ENCODE data around the gene SHANK1. TPM values are rescaled to one million over a fixed set of nuclear protein-coding genes. Genes with fewer than 3 reads are reported as not detected.
"Not testable (repeated sequence)": the region's sequence is repeated elsewhere in the genome, so short reads cannot be mapped to it uniquely, and the experiment has no call there.

Gene SHANK1
- total RNA-seq, 6 donors from 2014 or later, result 0.40 to 0.54 TPM; not detected in 4

DNA sequence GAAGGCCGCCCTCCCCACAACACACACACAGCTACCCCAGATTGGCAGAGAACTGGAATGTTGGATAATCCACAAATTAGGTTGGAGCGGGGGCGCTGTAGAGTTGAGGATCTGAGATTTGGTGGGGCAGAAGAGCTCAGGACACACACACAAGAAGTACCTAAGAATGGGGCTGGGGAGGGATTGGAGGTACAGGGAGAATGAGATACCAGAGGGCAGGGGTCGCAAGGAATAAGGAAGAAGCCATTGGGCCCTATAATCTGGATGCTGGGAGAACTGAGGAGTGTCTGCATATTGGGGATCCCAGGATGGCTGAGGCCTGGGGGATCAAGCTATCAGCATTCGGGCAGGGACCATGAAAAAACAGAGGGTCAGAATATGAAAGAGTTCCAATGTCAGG, 91.5 kb downstream of the SHANK1 start:
- WGBS, 2 donors, result 85 to 86% methylated on average over 5 of the region's 5 CpGs
- H3K4me3 ChIP-seq, result no peak overlapping the region
- H3K36me3 ChIP-seq, result no peaks in the 10 kb centered on the region
- no peak overlapping the region for H3K27ac ChIP-seq
- TF ChIP-seq EP300 (IDR thresholded peaks at IDR 0.05) (no peak), POLR2A (IDR thresholded peaks at IDR 0.05) (no peak), POLR2AphosphoS5 (IDR thresholded peaks at IDR 0.05) (no peak), CTCF (IDR thresholded peaks at IDR 0.05) (no peak)
- H3K9me3 ChIP-seq, result peaks cover 0 to 5% (median under 1%) of the 10 kb centered on the region in 4 donors
- H3K27me3 ChIP-seq, result no peaks in the 10 kb centered on the region
- DNase-seq (no peak), ATAC-seq (ENCODE audit: low FRiP score in 2 of 2) (no peak)
- no peaks in the 10 kb centered on the region for H3K4me1 ChIP-seq

- ATAC-seq (ENCODE audit: low FRiP score in 2 of 2) (no peak), DNase-seq (no peak)
- no peaks in the 10 kb centered on the region for H3K9me3 ChIP-seq
These were observed 92.8 kb downstream of the SHANK1 start for GRCh38 chr19:50626795-50627194.

DNA sequence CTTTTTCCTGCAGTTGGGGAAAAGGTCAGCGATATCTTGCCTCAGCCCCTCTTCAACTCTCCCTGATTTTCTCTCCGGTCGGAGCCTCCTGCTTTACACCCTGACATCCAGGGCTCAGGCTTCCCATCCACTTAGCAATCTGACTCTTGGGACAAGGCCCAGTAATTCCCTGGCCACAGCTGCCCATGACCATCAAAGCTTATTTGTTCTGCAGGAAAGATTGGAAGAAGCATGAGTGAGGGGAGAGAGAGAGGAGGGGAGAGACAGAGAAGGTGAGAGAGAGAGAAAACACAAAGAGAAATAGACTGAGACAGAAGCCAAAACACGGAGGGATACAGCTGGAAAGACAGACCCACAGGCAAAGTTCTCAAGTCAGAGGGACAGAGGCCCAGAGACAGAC, 93.6 kb downstream of the SHANK1 start:
- TF ChIP-seq CTCF (IDR thresholded peaks at IDR 0.05) (no peak), POLR2AphosphoS5 (IDR thresholded peaks at IDR 0.05) (no peak), POLR2A (IDR thresholded peaks at IDR 0.05) (no peak), EP300 (IDR thresholded peaks at IDR 0.05) (no peak)
- H3K36me3 ChIP-seq, result no peaks in the 10 kb centered on the region
- H3K9me3 ChIP-seq, result no peaks in the 10 kb centered on the region
- no peak overlapping the region for H3K4me3 ChIP-seq
- no peaks in the 10 kb centered on the region for H3K27me3 ChIP-seq
- no peak overlapping the region for H3K27ac ChIP-seq
- H3K4me1 ChIP-seq, result no peaks in the 10 kb centered on the region
- ATAC-seq (ENCODE audit: low FRiP score in 2 of 2) (no peak), DNase-seq (no peak)
- WGBS, 2 donors, result 61 to 70% methylated on average over 4 of the region's 4 CpGs

More at GRCh38 chr19:50626795-50627194, 92.8 kb downstream of the SHANK1 start:
- Histone ChIP-seq H3K4me3 (no peak overlapping the region), H3K27ac (no peak overlapping the region), H3K36me3 (no peaks in the 10 kb centered on the region), H3K27me3 (no peaks in the 10 kb centered on the region), H3K4me1 (no peaks in the 10 kb centered on the region)
- 75 to 77% methylated on average over 4 of the region's 4 CpGs for WGBS, 2 donors
- TF ChIP-seq EP300 (IDR thresholded peaks at IDR 0.05) (no peak), POLR2A (IDR thresholded peaks at IDR 0.05) (no peak), CTCF (IDR thresholded peaks at IDR 0.05) (no peak), POLR2AphosphoS5 (IDR thresholded peaks at IDR 0.05) (no peak)

DNA sequence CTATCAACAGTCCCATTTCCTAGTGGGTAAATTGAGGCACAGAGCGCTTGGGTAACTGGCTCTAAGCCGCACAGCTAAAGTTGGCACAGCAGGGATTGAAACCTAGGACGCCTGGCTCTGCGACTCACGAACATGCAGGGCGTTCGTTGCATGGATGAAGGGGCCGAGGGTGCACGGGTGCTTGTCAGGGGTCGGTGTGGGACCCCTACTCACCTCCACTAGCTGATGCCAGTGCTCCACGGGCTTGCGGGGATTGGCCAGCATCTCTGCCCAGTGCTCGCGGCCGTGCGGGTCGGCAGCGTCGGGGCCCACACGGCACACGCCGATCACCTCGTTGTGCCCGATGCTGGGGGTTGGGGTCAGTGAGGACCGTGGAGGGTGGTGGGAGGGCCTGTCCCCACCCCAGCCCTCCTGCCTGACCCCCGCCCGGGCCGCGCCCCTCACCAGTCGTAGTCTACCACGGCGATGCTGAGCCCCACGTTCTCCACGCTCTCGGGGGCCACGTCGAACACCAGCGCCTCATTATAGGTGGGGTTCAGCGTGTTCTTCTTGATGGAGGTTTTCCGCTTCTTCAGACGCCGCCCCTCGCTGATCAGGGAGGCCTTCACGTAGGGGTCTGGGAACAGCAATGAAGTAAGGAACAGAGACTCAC, 94.5 kb downstream of the SHANK1 start:
- 89 to 91% methylated on average over 31 to 44 of the region's 44 CpGs for WGBS, 2 donors
- peak in 1 of 2 donors; percentile 64 for DNase-seq

GRCh38 chr19:50620394-50620906, 99.2 kb downstream of the SHANK1 start:
- not testable (repeated sequence) for H3K9me3 ChIP-seq; H3K27ac ChIP-seq; H3K4me3 ChIP-seq; H3K36me3 ChIP-seq; DNase-seq; H3K27me3 ChIP-seq; ATAC-seq (ENCODE audit: low FRiP score in 2 of 2); H3K4me1 ChIP-seq
- 76 to 100% methylated on average over 2 to 3 of the region's 5 CpGs for WGBS, 2 donors

More for the DNA sequence above, 94.5 kb downstream of the SHANK1 start:
- Histone ChIP-seq H3K27ac (no peak overlapping the region), H3K4me3 (no peak overlapping the region), H3K4me1 (no peaks in the 10 kb centered on the region), H3K36me3 (no peaks in the 10 kb centered on the region), H3K9me3 (no peaks in the 10 kb centered on the region), H3K27me3 (no peaks in the 10 kb centered on the region)
- no peak for ATAC-seq (ENCODE audit: low FRiP score in 2 of 2)
- TF ChIP-seq POLR2AphosphoS5 (IDR thresholded peaks at IDR 0.05) (no peak), CTCF (IDR thresholded peaks at IDR 0.05) (no peak), EP300 (IDR thresholded peaks at IDR 0.05) (no peak), POLR2A (IDR thresholded peaks at IDR 0.05) (no peak)

GRCh38 chr19:50619184-50619583, 100.4 kb downstream of the SHANK1 start:
- H3K9me3 ChIP-seq; H3K4me1 ChIP-seq; H3K36me3 ChIP-seq; H3K27me3 ChIP-seq; DNase-seq; H3K27ac ChIP-seq; ATAC-seq (ENCODE audit: low FRiP score in 2 of 2); H3K4me3 ChIP-seq: not testable (repeated sequence)
- 82 to 87% methylated on average over 5 of the region's 5 CpGs for WGBS, 2 donors

DNA sequence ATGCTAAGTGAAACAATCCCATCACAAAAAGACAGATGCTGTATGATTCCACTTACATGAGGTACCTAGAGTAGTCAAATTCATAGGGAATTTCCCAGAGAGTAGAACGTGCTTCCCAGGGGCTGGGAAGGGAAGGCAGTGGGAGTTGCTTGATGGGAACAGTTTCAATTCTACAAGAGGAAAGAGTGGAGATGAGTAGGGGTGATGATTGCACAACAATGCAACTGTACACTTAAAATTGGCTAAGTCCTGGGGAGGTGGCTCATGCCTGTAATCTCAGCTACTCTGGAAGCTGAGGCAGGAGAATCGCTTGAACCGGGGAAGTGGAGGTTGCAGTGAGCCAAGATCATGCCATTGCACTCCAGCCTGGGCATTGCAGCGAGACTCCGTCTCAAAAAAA, 101.2 kb downstream of the SHANK1 start:
- ATAC-seq (ENCODE audit: low FRiP score in 2 of 2); H3K36me3 ChIP-seq; H3K9me3 ChIP-seq; DNase-seq; H3K4me1 ChIP-seq; H3K27me3 ChIP-seq; H3K4me3 ChIP-seq; H3K27ac ChIP-seq: not testable (repeated sequence)
- WGBS, 2 donors, result 55 to 83% methylated on average over 4 of the region's 5 CpGs

- not testable (repeated sequence) for H3K4me1 ChIP-seq; H3K36me3 ChIP-seq; H3K27me3 ChIP-seq; H3K9me3 ChIP-seq; H3K27ac ChIP-seq; ATAC-seq (ENCODE audit: low FRiP score in 2 of 2); H3K4me3 ChIP-seq
- WGBS, 2 donors, result 58 to 77% methylated on average over 11 of the region's 11 CpGs
- DNase-seq, result peak in 1 of 2 donors; percentile 57
These were observed 106.8 kb downstream of the SHANK1 start for GRCh38 chr19:50612504-50613404.

Measured in upper lobe of left lung (tissue), 6 donors.